Posterior vena cava (tissue), 2 donors: ENCODE results near the gene CZIB. TPM values are rescaled to one million over a fixed set of nuclear protein-coding genes. Genes with fewer than 3 reads are reported as not detected.
"Not testable (repeated sequence)": the region's sequence is repeated elsewhere in the genome, so short reads cannot be mapped to it uniquely, and the experiment has no call there.

Experiments used
- DNase-seq: peaks from one replicate; pipeline ENCODE4 v3.0.0-alpha.2; 2020; ENCODE audit warnings: low spot score
- intact Hi-C, 2 donors: fragments of 100-400 bp; cut with DNase I; formaldehyde crosslinking; loops; one replicate each; pipeline versions ENCODE4 v1.14.1 to v1.14.2; 2022 to 2023
- total RNA-seq, 2 donors: library from RNA; stranded (reverse); fragmentation: NEBNext Ultra II Directional; extraction: Animal tissue kit (Norgen Biotek cat#: 25700); gene quantifications; one replicate each; pipeline ENCODE4 v1.2.1, GENCODE V29; 2021
- donor health status: DM: yes; HTN: yes; CAD: no.
- donor health status: DM: yes; HTN: yes; CAD: no.

CZIB gene
- total RNA-seq, 2 donors from 2014 or later = 49.4 to 72.5 TPM

- DNase-seq = no peak
- intact Hi-C loops = loop anchor here in 1 of 2 donors (10.0 kb wide), 1 partner anchor 271 kb away; the partner anchor contains the start of genes ECHDC2 and SCP2
These were observed 24.4 kb downstream of the CZIB start for GRCh38 chr1:53196017-53196484.

- DNase-seq = no peak
- intact Hi-C loops = loop anchor here in 1 of 2 donors (10.0 kb wide), 1 partner anchor 271 kb away; the partner anchor contains the start of genes ECHDC2 and SCP2
These were observed 25.0 kb downstream of the CZIB start for GRCh38 chr1:53195246-53196016.

- intact Hi-C loops = loop anchor here in 1 of 2 donors (10.0 kb wide), 1 partner anchor 265 kb away; the partner anchor contains the start of genes ECHDC2 and SCP2
- no peak for DNase-seq
These were observed 30.2 kb downstream of the CZIB start for GRCh38 chr1:53190210-53190611.

GRCh38 chr1:53189061-53189460 is 31.4 kb downstream of the CZIB start:
- DNase-seq = no peak
- intact Hi-C loops = loop anchor here in 1 of 2 donors (10.0 kb wide), 2 partner anchors 124 to 264 kb away; partner anchors contain the start of genes ECHDC2, PODN and SCP2

- DNase-seq = no peak
- intact Hi-C loops = loop anchor here in 1 of 2 donors (10.0 kb wide), 2 partner anchors 123 to 263 kb away; partner anchors contain the start of genes ECHDC2, PODN and SCP2
These were observed 32.3 kb downstream of the CZIB start for GRCh38 chr1:53188099-53188498.

- intact Hi-C loops = loop anchor here in 1 of 2 donors (10.0 kb wide), 2 partner anchors 123 to 263 kb away; partner anchors contain the start of genes ECHDC2, PODN and SCP2
These were observed 33.0 kb downstream of the CZIB start for GRCh38 chr1:53187401-53187800.

GRCh38 chr1:53186533-53186932 is 33.9 kb downstream of the CZIB start:
- intact Hi-C loops = loop anchor here in 1 of 2 donors (10.0 kb wide), 2 partner anchors 122 to 262 kb away; partner anchors contain the start of genes ECHDC2, PODN and SCP2
- no peak for DNase-seq

More at GRCh38 chr1:53187401-53187800, 33.0 kb downstream of the CZIB start:
- no peak for DNase-seq

GRCh38 chr1:53185955-53186297 is 34.5 kb downstream of the CZIB start:
- intact Hi-C loops = loop anchor here in 1 of 2 donors (10.0 kb wide), 2 partner anchors 121 to 261 kb away; partner anchors contain the start of genes ECHDC2, PODN and SCP2

GRCh38 chr1:53183095-53183990 is 37.1 kb downstream of the CZIB start:
- no peak for DNase-seq
- intact Hi-C loops = loop anchor here in 1 of 2 donors (10.0 kb wide), 2 partner anchors 119 to 259 kb away; partner anchors contain the start of genes ECHDC2, PODN and SCP2

More at GRCh38 chr1:53185955-53186297, 34.5 kb downstream of the CZIB start:
- not testable (repeated sequence) for DNase-seq

- no peak for DNase-seq
These were observed 37.7 kb downstream of the CZIB start for GRCh38 chr1:53182716-53183094.

GRCh38 chr1:53182111-53182593 is 38.3 kb downstream of the CZIB start:
- peak; percentile 94 for DNase-seq
- intact Hi-C loops = loop anchor here in 1 of 2 donors (10.0 kb wide), 2 partner anchors 117 to 257 kb away; partner anchors contain the start of genes ECHDC2, PODN and SCP2

More at GRCh38 chr1:53182716-53183094, 37.7 kb downstream of the CZIB start:
- intact Hi-C loops = loop anchor here in 1 of 2 donors (10.0 kb wide), 2 partner anchors 118 to 258 kb away; partner anchors contain the start of genes ECHDC2, PODN and SCP2

- intact Hi-C loops = loop anchor here in 1 of 2 donors (10.0 kb wide), 2 partner anchors 116 to 256 kb away; partner anchors contain the start of genes ECHDC2, PODN and SCP2
- DNase-seq = no peak
These were observed 39.5 kb downstream of the CZIB start for GRCh38 chr1:53180951-53181350.

- no peak for DNase-seq
These were observed 40.2 kb downstream of the CZIB start for GRCh38 chr1:53180226-53180625.

GRCh38 chr1:53176452-53177208 is 43.8 kb downstream of the CZIB start:
- intact Hi-C loops = no loop called here
- DNase-seq = no peak

More at GRCh38 chr1:53180226-53180625, 40.2 kb downstream of the CZIB start:
- intact Hi-C loops = loop anchor here in 1 of 2 donors (10.0 kb wide), 2 partner anchors 115 to 255 kb away; partner anchors contain the start of genes ECHDC2, PODN and SCP2

GRCh38 chr1:53174971-53175913 is 45.2 kb downstream of the CZIB start:
- no peak for DNase-seq
- intact Hi-C loops = loop anchor here in 1 of 2 donors (5.0 kb wide), 1 partner anchor 163 kb away; no protein-coding TSS in a partner anchor

- DNase-seq = no peak
- intact Hi-C loops = loop anchor here in 1 of 2 donors (5.0 kb wide), 1 partner anchor 160 kb away; no protein-coding TSS in a partner anchor
These were observed 47.9 kb downstream of the CZIB start for GRCh38 chr1:53172426-53173128.
